DOHH2 (cell line): ENCODE measurements around the gene RASAL2.

ENCODE experiments used
- CTCF ChIP-seq: fragments of 200-600 bp; sonication (generic); IDR thresholded peaks from one replicate; pipeline ENCODE4 v1.5.1; 2014; ENCODE audit warnings: antibody characterized with exemption, mild to moderate bottlenecking, low read depth, low read length; ENCODE audit not compliant: poor library complexity, severe bottlenecking
- EZH2phosphoT487 ChIP-seq: fragments of 200-600 bp; sonication (generic); IDR thresholded peaks from 2 replicates; pipeline ENCODE4 v1.6.1; 2017; ENCODE audit warnings: borderline replicate concordance, mild to moderate bottlenecking, antibody characterized with exemption, low read length, moderate library complexity, mixed read lengths

GRCh38 chr1:178484698-178485225 is 390.9 kb downstream of the RASAL2 start:
- TF ChIP-seq CTCF (no peak), EZH2phosphoT487 (no peak)
